Neural cell (in vitro differentiated cells): ENCODE measurements around the gene LAMA5. TPM values are rescaled to one million over a fixed set of nuclear protein-coding genes. Genes with fewer than 3 reads are reported as not detected.

Experiments used
- H2AFZ ChIP-seq: fragments of 200-600, 300-800 bp; sonication (generic), shearing (Covaris generic); 2 replicates; pipeline ENCODE4 v1.6.0; 2014; ENCODE audit warnings: low read depth, mild to moderate bottlenecking, antibody characterized with exemption, low read length, moderate library complexity
- H3F3A ChIP-seq: fragments of 200-600 bp; shearing (Covaris generic); 2 replicates; pipeline ENCODE4 v1.6.1; 2016; ENCODE audit warnings: mild to moderate bottlenecking, moderate library complexity, mixed read lengths, antibody characterized with exemption, low read length; ENCODE audit not compliant: insufficient read depth, poor library complexity, severe bottlenecking
- H3K27ac ChIP-seq: fragments of 200-600, 300-800 bp; sonication (generic), shearing (Covaris generic); 2 replicates; pipeline ENCODE4 v1.5.1; 2014; ENCODE audit warnings: mild to moderate bottlenecking, low read length, moderate library complexity
- H3K27me3 ChIP-seq: fragments of 300-800, 200-600 bp; sonication (generic), shearing (Covaris generic); 2 replicates; pipeline ENCODE4 v1.6.0; 2014; ENCODE audit warnings: mild to moderate bottlenecking, low read depth, low read length, moderate library complexity; ENCODE audit not compliant: insufficient read depth
- H3K36me3 ChIP-seq: fragments of 300-800, 200-600 bp; sonication (generic), shearing (Covaris generic); 2 replicates; pipeline ENCODE4 v1.5.1; 2014; ENCODE audit warnings: mild to moderate bottlenecking, antibody characterized with exemption, low read length, moderate library complexity; ENCODE audit not compliant: insufficient read depth
- H3K4me2 ChIP-seq: fragments of 300-800, 200-600 bp; sonication (generic), shearing (Covaris generic); 2 replicates; pipeline ENCODE4 v1.6.0; 2014; ENCODE audit warnings: mild to moderate bottlenecking, low read length
- H3K4me3 ChIP-seq: fragments of 300-800, 200-600 bp; sonication (generic), shearing (Covaris generic); 2 replicates; pipeline ENCODE4 v1.5.1; 2014; ENCODE audit warnings: mild to moderate bottlenecking, low read length, moderate library complexity
- H3K79me2 ChIP-seq: fragments of 200-600 bp; shearing (Covaris generic); replicated peaks from 2 replicates; pipeline ENCODE4 v1.6.0; 2014; ENCODE audit warnings: mild to moderate bottlenecking, low read length, moderate library complexity; ENCODE audit not compliant: insufficient read depth
- H3K9ac ChIP-seq: fragments of 300-800, 200-600 bp; sonication (generic), shearing (Covaris generic); 2 replicates; pipeline ENCODE4 v1.6.1; 2016; ENCODE audit warnings: mild to moderate bottlenecking, low read length, mixed read lengths
- H3K9me2 ChIP-seq: fragments of 200-600 bp; shearing (Covaris generic); 2 replicates; pipeline ENCODE4 v1.6.1; 2016; ENCODE audit warnings: mild to moderate bottlenecking, low read length, mixed read lengths; ENCODE audit not compliant: insufficient read depth
- H3K9me3 ChIP-seq: fragments of 200-600, 300-800 bp; sonication (generic), shearing (Covaris generic); 2 replicates; pipeline ENCODE4 v1.6.1; 2016; ENCODE audit warnings: mild to moderate bottlenecking, mixed run types, low read length, moderate library complexity, mixed read lengths
- H4K20me1 ChIP-seq: fragments of 200-600 bp; shearing (Covaris generic); 2 replicates; pipeline ENCODE4 v1.6.1; 2016; ENCODE audit warnings: mild to moderate bottlenecking, mixed run types; ENCODE audit not compliant: insufficient read depth
- CTCF ChIP-seq: fragments of 450-650 bp; IDR thresholded peaks from 2 replicates; pipeline ENCODE4 v1.5.1; 2014; ENCODE audit warnings: antibody characterized with exemption, mild to moderate bottlenecking, moderate library complexity; ENCODE audit not compliant: poor library complexity, severe bottlenecking
- EP300 ChIP-seq: fragments of 450-650 bp; conservative IDR thresholded peaks from 2 replicates; pipeline ENCODE4 v1.6.1; 2014; ENCODE audit warnings: antibody characterized with exemption, mild to moderate bottlenecking, moderate library complexity; ENCODE audit not compliant: poor library complexity, severe bottlenecking
- EZH2 ChIP-seq: fragments of 200-600, 300-800 bp; shearing (Covaris generic), sonication (generic); IDR thresholded peaks from 2 replicates; pipeline ENCODE4 v1.6.1; 2014; ENCODE audit warnings: antibody characterized with exemption, low read length, borderline replicate concordance, mild to moderate bottlenecking; ENCODE audit not compliant: insufficient read depth, poor library complexity, severe bottlenecking
- MXI1 ChIP-seq: fragments of 450-650 bp; conservative IDR thresholded peaks from 2 replicates; pipeline ENCODE4 v1.6.1; 2014; ENCODE audit warnings: antibody characterized with exemption, mild to moderate bottlenecking; ENCODE audit not compliant: poor library complexity, severe bottlenecking
- POLR2AphosphoS5 ChIP-seq: IDR thresholded peaks from 2 replicates; pipeline ENCODE4 v1.6.1; 2012
- RAD21 ChIP-seq: fragments of 450-650 bp; conservative IDR thresholded peaks from 2 replicates; pipeline ENCODE4 v1.6.1; 2014; ENCODE audit warnings: antibody characterized with exemption, mild to moderate bottlenecking, moderate library complexity
- REST ChIP-seq: IDR thresholded peaks from 2 replicates; pipeline ENCODE4 v1.6.1; 2012; ENCODE audit warnings: borderline replicate concordance
- SMC3 ChIP-seq: fragments of 450-650 bp; conservative IDR thresholded peaks from 2 replicates; pipeline ENCODE4 v1.6.1; 2014; ENCODE audit warnings: antibody characterized with exemption, mild to moderate bottlenecking, moderate library complexity; ENCODE audit not compliant: poor library complexity
- TAF1 ChIP-seq: IDR thresholded peaks from 2 replicates; pipeline ENCODE4 v1.6.1; 2012; ENCODE audit warnings: low read depth
- polyA plus RNA-seq: library from polyadenylated mRNA; depleted of rRNA; stranded (reverse); fragments of >200 nt; gene quantifications from 2 replicates; pipeline ENCODE4 v1.2.3, GENCODE V29; 2014

The LAMA5 gene
- polyA plus RNA-seq, 1 donor from 2014 or later: 27.2 TPM

- Histone ChIP-seq H4K20me1 (no peaks in the 10 kb centered on the region), H3K4me2 (peak overlapping the region; percentile 51), H3F3A (no peaks in the 10 kb centered on the region), H2AFZ (no peak overlapping the region), H3K4me3 (peak overlapping the region; percentile 85), H3K79me2 (no peaks in the 10 kb centered on the region), H3K9ac (peak overlapping the region; percentile 67), H3K27me3 (no peaks in the 10 kb centered on the region), H3K27ac (no peak overlapping the region), H3K36me3 (no peaks in the 10 kb centered on the region), H3K9me2 (no peaks in the 10 kb centered on the region), H3K9me3 (no peaks in the 10 kb centered on the region)
- TF ChIP-seq EP300: no peak
- TF ChIP-seq REST: no peak
- peak; percentile 4 for TF ChIP-seq POLR2AphosphoS5
- TF ChIP-seq CTCF: no peak
- TF ChIP-seq MXI1: peak; percentile 29
- TF ChIP-seq TAF1: peak; percentile 30
- TF ChIP-seq SMC3: no peak
- no peak for TF ChIP-seq EZH2
- TF ChIP-seq RAD21: no peak
Observed at GRCh38 chr20:62366370-62367135, 559 bp downstream of the LAMA5 start.

GRCh38 chr20:62365814-62366369, 1.2 kb downstream of the LAMA5 start:
- no peaks in the 10 kb centered on the region for H3K9me3 ChIP-seq
- peak overlapping the region; percentile 85 for H3K4me3 ChIP-seq
- no peaks in the 10 kb centered on the region for H3F3A ChIP-seq
- no peaks in the 10 kb centered on the region for H4K20me1 ChIP-seq
- H2AFZ ChIP-seq: no peak overlapping the region
- no peaks in the 10 kb centered on the region for H3K9me2 ChIP-seq
- H3K9ac ChIP-seq: peak overlapping the region; percentile 67
- TF ChIP-seq REST (no peak), MXI1 (no peak), SMC3 (no peak), RAD21 (no peak), TAF1 (no peak), CTCF (no peak), POLR2AphosphoS5 (no peak), EZH2 (no peak), EP300 (no peak)
- no peak overlapping the region for H3K27ac ChIP-seq
- no peaks in the 10 kb centered on the region for H3K36me3 ChIP-seq
- H3K4me2 ChIP-seq: peak overlapping the region; percentile 51
- H3K27me3 ChIP-seq: no peaks in the 10 kb centered on the region
- no peaks in the 10 kb centered on the region for H3K79me2 ChIP-seq
